Spleen (tissue), 11 donors: Measurements from ENCODE around the gene PRKACA. TPM values are rescaled to one million over a fixed set of nuclear protein-coding genes. Genes with fewer than 3 reads are reported as not detected.
A peak's percentile ranks its signal among the peaks of the same experiment; 100 is the strongest.

Experiments used
- DNase-seq: peaks from one replicate; pipeline ENCODE4 v3.0.0-alpha.2; 2020
- H3K27ac ChIP-seq, 8 donors: fragments of 200-600 bp; sonication (generic) in 7 of 8; 1 replicate in 4 of 8; 2 replicates in 4 of 8; pipeline versions ENCODE4 v1.5.0 to v1.8.0; 2016 to 2021; ENCODE audit warnings: inconsistent platforms in 4 of 8, mild to moderate bottlenecking in 4 of 8, moderate library complexity in 1 of 8
- H3K27me3 ChIP-seq, 7 donors: fragments of 200-600 bp; sonication (generic) in 6 of 7; replicated peaks in 1 of 7; 1 replicate in 4 of 7; 2 replicates in 3 of 7; pipeline versions ENCODE4 v1.5.0 to v1.8.0; 2016 to 2021; ENCODE audit warnings: inconsistent platforms in 3 of 7, mild to moderate bottlenecking in 1 of 7
- H3K36me3 ChIP-seq, 6 donors: fragments of 200-600 bp; sonication (generic) in 5 of 6; 1 replicate in 4 of 6; 2 replicates in 2 of 6; pipeline versions ENCODE4 v1.5.0 to v1.8.0; 2016 to 2021; ENCODE audit warnings: inconsistent platforms in 2 of 6
- H3K4me1 ChIP-seq, 6 donors: fragments of 200-600 bp; sonication (generic) in 5 of 6; 1 replicate in 3 of 6; 2 replicates in 3 of 6; pipeline versions ENCODE4 v1.5.0 to v1.8.0; 2016 to 2021; ENCODE audit warnings: inconsistent platforms in 3 of 6
- H3K4me3 ChIP-seq, 8 donors: fragments of 200-600 bp; sonication (generic) in 7 of 8; 1 replicate in 4 of 8; 2 replicates in 4 of 8; pipeline versions ENCODE4 v1.5.0 to v1.8.0; 2016 to 2021; ENCODE audit warnings: inconsistent platforms in 4 of 8, mild to moderate bottlenecking in 4 of 8, moderate library complexity in 2 of 8
- H3K9me3 ChIP-seq, 8 donors: fragments of 200-600 bp; sonication (generic) in 7 of 8; 1 replicate in 4 of 8; 2 replicates in 4 of 8; pipeline versions ENCODE4 v1.5.0 to v1.8.0; 2016 to 2021; ENCODE audit warnings: inconsistent platforms in 4 of 8
- CTCF ChIP-seq, 11 experiments: fragments of 200-600 bp in 7 of 11; fragments of 450-650 bp in 4 of 11; sonication (generic) in 4 of 11; IDR thresholded peaks in 8 of 11; conservative IDR thresholded peaks in 3 of 11; 1 replicate in 7 of 11; 2 replicates in 4 of 11; pipeline versions ENCODE4 v1.4.0 to v1.8.0; 2016 to 2021; ENCODE audit warnings: antibody characterized with exemption in 11 of 11, inconsistent platforms in 4 of 11, mild to moderate bottlenecking in 1 of 11
- POLR2A ChIP-seq, 3 donors: fragments of 450-650 bp; IDR thresholded peaks; one replicate each; pipeline ENCODE4 v1.5.1; 2017; ENCODE audit warnings: antibody characterized with exemption in 3 of 3, mild to moderate bottlenecking in 1 of 3
- POLR2AphosphoS5 ChIP-seq, 3 donors: sonication (generic); formaldehyde crosslinking; IDR thresholded peaks; one replicate each; pipeline ENCODE4 v1.5.1; 2017; ENCODE audit warnings: antibody characterized with exemption in 3 of 3
- WGBS, 5 donors: extraction: QIAGEN DNeasy Blood & Tissue Kit in 3 of 5; methylation state at CpG; one replicate each; pipeline versions ENCODE4 v1.1.5 to v1.1.7; 2013 to 2018; 5-methylcytosine and 5-hydroxymethylcytosine counted together
- intact Hi-C: fragments of 100-400 bp; cut with DNase I; formaldehyde crosslinking; loops from one replicate; pipeline ENCODE4 v1.15.0; 2023; ENCODE audit warnings: low total_unique reads
- polyA plus RNA-seq, 3 donors: library from polyadenylated mRNA; stranded (reverse); fragments of 200-250 nt; gene quantifications; one replicate each; pipeline ENCODE4 v1.2.1, GENCODE V29; 2013
- total RNA-seq, 7 donors: library from RNA; depleted of rRNA in 3 of 7; stranded (reverse); fragments of >200 nt in 3 of 7; fragmentation: NEBNext Ultra II Directional in 4 of 7; extraction: Animal tissue kit (Norgen Biotek cat#: 25700) in 4 of 7; gene quantifications; one replicate each; pipeline versions ENCODE4 v1.1.0 to v1.2.1, GENCODE V29; 2016 to 2021
- donor health status: healthy with polysubstance abuse.
- donor health status: DM: no; HTN: no; CAD: no; lungs with moderate emphysema.
- donor health status: DM: no; HTN: no; CAD: no.
- donor health status: Bipolar disorder and iron deficiency.
- donor health status: healthy.
- donor health status: DM: no; HTN: no; CAD: no.
- donor health status: DM: yes; HTN: yes; CAD: no.

PRKACA gene
- total and polyA plus RNA-seq, 10 donors, result 26.6 to 256 (median 109) TPM

- TF ChIP-seq CTCF (IDR thresholded peaks at IDR 0.05 in 8 of 11, conservative IDR thresholded peaks at IDR 0.05 in 3 of 11), result no peak
- no peak for TF ChIP-seq POLR2A (IDR thresholded peaks at IDR 0.05)
- TF ChIP-seq POLR2AphosphoS5 (IDR thresholded peaks at IDR 0.05), result no peak
- Histone ChIP-seq H3K27me3 (peaks cover 0 to 68% (median 39%) of the 10 kb centered on the region in 7 donors), H3K4me3 (no peak within 1 kb of the TSS), H3K36me3 (no peaks in the 10 kb centered on the region), H3K27ac (no peak within 1 kb of the TSS), H3K9me3 (no peaks in the 10 kb centered on the region), H3K4me1 (peaks cover 0 to 24% (median 17%) of the 10 kb centered on the region in 6 donors)
- DNase-seq, result no peak
- WGBS, 5 donors, result 64 to 80% (median 73%) methylated on average over 11 to 19 of the region's 19 CpGs
- intact Hi-C loops, result no loop called here
These were observed 55.6 kb downstream of the PRKACA start, which contains the start of gene PALM3 for GRCh38 chr19:14061751-14062557. PALM3 (minus strand) TSS chr19:14062076; CDS start chr19:14061980, 96 bp downstream.

GRCh38 chr19:14061081-14061749, 56.3 kb downstream of the PRKACA start:
- no peaks in the 10 kb centered on the region for H3K9me3 ChIP-seq
- WGBS, 5 donors, result 55 to 66% (median 57%) methylated on average over 9 of the region's 9 CpGs
- no peak overlapping the region for H3K4me3 ChIP-seq
- H3K4me1 ChIP-seq, result peaks cover 0 to 26% (median 17%) of the 10 kb centered on the region in 6 donors
- no peak for DNase-seq
- TF ChIP-seq CTCF (IDR thresholded peaks at IDR 0.05 in 8 of 11, conservative IDR thresholded peaks at IDR 0.05 in 3 of 11), result no peak
- no peak for TF ChIP-seq POLR2A (IDR thresholded peaks at IDR 0.05)
- no peak for TF ChIP-seq POLR2AphosphoS5 (IDR thresholded peaks at IDR 0.05)
- no peaks in the 10 kb centered on the region for H3K36me3 ChIP-seq
- no peak overlapping the region for H3K27ac ChIP-seq
- peaks cover 0 to 75% (median 44%) of the 10 kb centered on the region in 7 donors for H3K27me3 ChIP-seq
- intact Hi-C loops, result no loop called here

- no peaks in the 10 kb centered on the region for H3K9me3 ChIP-seq
- H3K36me3 ChIP-seq, result no peaks in the 10 kb centered on the region
- H3K27ac ChIP-seq, result no peak overlapping the region
- H3K4me1 ChIP-seq, result peaks cover 0 to 26% (median 17%) of the 10 kb centered on the region in 6 donors
- H3K4me3 ChIP-seq, result no peak overlapping the region
- intact Hi-C loops, result no loop called here
- DNase-seq, result no peak
- H3K27me3 ChIP-seq, result peaks cover 0 to 79% (median 44%) of the 10 kb centered on the region in 7 donors
- WGBS, 5 donors, result 54 to 66% (median 58%) methylated on average over 8 of the region's 8 CpGs
- TF ChIP-seq POLR2A (IDR thresholded peaks at IDR 0.05), result no peak
These were observed 57.9 kb downstream of the PRKACA start for GRCh38 chr19:14059652-14060155.

GRCh38 chr19:14059093-14059480, 58.5 kb downstream of the PRKACA start:
- H3K27me3 ChIP-seq, result peaks cover 0 to 84% (median 44%) of the 10 kb centered on the region in 7 donors
- no peaks in the 10 kb centered on the region for H3K36me3 ChIP-seq
- intact Hi-C loops, result no loop called here
- WGBS, 5 donors, result 13 to 20% (median 17%) methylated on average over 15 of the region's 15 CpGs
- peaks cover 0 to 26% (median 17%) of the 10 kb centered on the region in 6 donors for H3K4me1 ChIP-seq
- TF ChIP-seq CTCF (IDR thresholded peaks at IDR 0.05 in 8 of 11, conservative IDR thresholded peaks at IDR 0.05 in 3 of 11) (peak; percentile 8 to 72 (median 56)), POLR2AphosphoS5 (IDR thresholded peaks at IDR 0.05) (no peak)
- H3K9me3 ChIP-seq, result no peaks in the 10 kb centered on the region
- H3K27ac ChIP-seq, result no peak overlapping the region
- H3K4me3 ChIP-seq, result no peak overlapping the region
- no peak for DNase-seq
